HUDEP-2 (cell line): ENCODE measurements around the gene PLEKHA3.

ENCODE experiments used
- DNase-seq, 76 experiments: peaks; one replicate each; lab custom pipeline; 2025; ENCODE audit not compliant: unreplicated experiment in 76 of 76; lab: John Stamatoyannopoulos, UW

Gene PLEKHA3

DNA sequence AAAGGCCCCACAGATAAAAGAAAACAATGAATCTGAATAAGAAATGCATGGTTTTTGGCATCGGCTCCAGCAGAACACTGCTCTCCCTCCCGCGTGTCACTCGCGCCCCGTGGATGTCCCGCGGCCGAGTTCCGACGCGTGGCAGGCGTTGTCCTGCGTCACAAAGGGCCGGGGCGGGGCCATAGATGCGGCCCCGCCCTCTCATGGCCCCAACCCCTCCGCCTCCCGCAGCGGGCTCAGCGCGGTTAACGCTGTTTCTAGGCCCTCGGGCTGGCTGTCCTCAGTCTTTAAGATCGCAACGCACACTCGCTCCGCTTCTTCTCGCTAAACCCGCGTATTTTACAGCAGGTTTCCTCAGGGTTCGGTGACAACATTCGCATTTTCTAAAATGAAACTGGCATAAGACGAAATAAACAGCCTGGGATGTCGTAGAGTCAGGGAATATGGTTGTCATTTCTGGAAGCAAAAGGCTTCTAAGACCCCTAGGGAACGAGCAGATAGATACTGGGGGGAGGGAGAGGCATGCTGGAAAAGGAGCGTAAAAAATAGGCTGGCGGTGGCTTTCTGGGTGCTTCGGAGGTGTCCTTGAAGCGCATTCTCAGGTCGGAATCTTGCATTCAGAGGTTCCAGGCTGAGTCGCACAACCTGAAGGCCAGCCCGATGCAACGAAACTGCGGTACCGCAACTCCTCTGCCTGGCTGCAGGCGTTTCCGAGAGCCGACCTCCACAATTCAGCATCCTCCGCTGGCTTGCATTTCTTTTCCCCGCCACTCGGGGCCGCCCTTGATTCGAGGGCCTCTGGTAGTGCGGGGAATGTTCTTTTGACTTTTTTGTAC is 1.6 kb upstream of the PLEKHA3 start, which contains the start of gene FKBP7:
Gene FKBP7 (minus strand): TSS at position 162 of the 836 bp plus-strand sequence. CDS start 101 bp downstream, at position 61.
- DNase-seq = peak in 72 of 76 experiments; percentile 3 to 81 (median 64)

DNA sequence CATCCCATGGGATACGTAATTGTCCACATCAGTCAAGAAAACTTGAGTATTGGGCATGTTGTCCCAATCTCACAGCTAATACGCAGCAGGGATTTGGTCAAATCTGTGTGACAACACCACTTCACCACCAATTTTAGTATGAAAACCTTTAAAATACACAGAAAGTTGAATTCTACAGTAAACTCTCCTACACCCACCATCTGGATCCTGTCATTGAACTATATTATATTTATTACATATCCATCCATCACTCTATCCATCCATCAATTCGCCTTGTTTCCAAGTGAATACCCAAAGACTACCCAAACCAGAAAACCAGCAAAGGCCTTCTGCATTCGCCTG is 1.0 kb upstream of the PLEKHA3 start:
- no peak for DNase-seq

DNA sequence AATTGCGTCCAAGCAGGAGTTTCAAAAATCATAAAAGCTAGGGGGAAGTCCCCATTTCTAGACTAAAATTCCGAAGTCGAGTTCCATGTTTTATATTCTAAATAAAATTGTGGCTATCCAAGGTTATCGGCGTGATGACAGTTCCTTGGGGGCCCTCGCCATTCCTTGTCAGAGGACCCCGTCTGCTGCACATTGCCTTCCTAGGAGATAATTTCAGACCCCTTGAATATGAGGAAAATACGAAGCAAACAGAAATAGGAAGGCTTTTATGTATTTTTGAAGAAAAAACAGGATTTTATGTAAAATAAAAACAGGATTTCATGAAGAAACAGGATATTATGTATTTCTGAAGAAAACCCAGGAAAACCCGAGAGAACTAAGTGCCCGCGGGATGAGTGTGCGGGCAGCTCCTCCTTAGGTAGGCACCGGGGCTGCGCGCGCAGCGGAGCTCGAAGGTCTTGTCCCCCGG is 465 bp upstream of the PLEKHA3 start:
- no peak for DNase-seq

DNA sequence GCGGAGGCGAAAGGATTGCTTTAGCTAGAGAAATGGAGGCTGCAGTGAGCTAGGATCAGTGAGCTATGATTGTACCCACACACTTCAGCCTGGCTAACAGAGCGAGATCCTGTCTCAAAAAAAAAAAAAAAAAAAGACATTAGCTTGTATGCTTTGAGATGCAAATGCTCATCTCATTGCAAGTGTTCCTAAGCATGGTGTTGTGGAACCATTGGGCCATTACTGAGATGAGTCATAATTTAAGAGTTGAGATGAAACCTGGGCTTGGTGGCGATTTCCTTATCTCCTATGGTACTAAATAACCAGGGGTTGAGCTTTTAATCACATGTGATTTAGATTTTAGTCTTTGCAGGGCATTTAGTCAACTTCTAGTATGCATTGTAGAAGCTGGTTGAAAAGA is 2.2 kb downstream of the PLEKHA3 start:
- DNase-seq = peak in 4 of 76 experiments; percentile 5 to 28 (median 20)

DNA sequence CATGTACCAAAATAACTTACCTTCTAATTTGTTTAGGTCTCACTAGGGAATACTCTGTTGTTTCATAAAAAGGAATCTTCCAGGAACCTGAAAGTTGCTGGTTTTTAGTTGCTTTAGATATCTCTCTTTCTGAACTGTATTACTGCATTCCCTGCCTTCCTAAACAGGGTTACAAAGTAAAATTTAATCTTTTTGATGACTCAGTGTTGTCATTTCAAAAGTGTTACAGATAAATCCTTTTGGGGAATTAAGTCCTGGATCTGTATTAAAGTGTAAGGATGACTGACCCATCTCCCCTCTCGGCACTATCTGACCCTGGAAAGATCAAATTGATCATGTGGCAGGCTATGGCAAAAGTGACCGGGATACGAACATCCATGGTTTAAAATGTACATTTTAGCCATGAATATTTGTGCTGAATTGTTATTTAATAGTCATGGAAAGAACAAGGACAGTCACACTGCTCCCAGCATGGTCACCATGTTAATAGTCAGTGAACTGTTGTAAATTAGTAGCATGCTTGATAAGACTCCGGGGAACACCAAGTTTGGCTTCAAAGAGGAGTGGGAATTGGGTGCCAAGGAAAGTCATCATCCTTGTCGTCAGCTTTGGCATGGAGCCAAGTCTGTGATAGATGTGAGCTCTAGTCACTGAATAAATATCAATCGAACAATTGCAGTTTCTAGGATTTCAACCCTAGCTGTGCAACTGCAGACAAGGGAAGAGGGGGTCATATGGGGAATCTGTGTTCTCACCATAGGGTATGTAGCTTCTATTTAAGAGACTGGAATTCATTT is 4.2 kb downstream of the PLEKHA3 start:
- DNase-seq = peak in 2 of 76 experiments; percentile 6 to 15

DNA sequence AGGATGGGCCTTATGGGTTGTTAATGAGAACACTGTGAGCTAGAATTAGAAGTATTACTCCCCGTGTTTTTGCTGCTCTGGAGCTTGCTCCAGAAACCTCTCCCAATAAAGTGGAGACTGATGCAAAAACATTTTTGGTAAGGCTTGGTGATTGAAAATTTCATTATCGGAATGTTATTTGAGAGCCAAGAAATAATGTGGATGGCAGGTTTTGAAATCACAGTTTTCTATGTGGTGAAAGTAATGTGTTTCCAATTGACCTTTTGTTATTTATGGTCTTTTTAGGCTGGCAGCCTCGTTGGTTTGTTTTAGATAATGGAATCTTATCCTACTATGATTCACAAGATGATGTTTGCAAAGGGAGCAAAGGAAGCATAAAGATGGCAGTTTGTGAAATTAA is 5.1 kb downstream of the PLEKHA3 start:
- DNase-seq = no peak

DNA sequence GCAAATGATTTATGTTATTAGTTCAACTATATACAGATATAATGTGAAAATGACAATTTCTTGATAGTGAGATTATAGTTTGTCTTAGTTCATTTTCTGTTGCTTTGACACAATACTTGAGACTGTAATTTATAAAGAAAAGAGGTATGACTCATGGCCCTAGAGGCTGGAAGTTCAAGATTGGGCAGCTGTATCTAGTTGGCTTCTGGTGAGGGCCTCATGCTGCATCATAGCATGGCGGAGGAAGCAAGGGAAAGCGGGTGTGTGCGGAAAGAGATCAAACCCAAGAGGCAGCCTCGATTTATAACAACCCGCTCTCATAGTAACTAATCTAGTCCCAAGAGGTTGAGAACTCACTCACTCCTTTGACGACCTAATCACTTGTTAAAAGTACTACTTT is 11.4 kb downstream of the PLEKHA3 start:
- DNase-seq = peak in 2 of 76 experiments; percentile 4 to 12

DNA sequence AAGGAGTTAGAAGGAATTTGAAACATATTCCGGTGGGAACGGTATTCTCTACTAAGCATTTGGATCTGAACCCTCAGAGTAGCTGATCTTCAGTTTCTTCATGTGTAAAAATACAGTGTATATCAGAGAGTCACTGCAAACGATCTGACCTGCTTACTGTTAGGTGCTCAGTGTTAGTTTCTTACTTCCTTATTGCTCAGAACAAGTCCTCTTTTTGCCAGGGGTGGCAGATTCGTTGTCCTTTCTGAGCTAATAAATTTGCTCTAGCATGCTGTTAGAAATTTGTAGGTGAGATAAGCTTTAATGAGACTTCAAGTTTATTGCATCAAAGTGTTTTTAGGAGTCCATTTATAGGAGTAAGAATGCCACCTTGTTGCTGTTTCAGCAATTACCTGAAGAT is 15.8 kb downstream of the PLEKHA3 start:
- DNase-seq = no peak

DNA sequence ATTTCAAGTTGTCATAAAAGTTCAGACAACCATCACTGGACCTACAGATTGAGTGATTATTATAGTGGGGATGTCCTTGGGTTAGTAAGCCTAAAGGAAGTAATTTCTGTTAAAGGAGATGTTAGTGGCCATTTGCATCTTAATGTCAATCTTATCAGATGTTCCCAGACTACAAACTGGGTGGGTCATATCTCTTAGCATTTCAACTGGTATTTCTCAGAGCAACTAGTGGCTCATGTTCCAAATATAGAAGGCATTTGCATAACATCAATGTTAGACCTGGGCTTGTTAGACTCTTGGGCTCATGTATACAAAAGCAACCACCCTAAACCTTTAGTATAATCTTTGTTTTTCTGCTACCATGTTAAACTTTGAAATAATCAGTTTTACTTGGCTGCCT is 17.9 kb downstream of the PLEKHA3 start:
- peak in 25 of 76 experiments; percentile 7 to 68 (median 44) for DNase-seq

DNA sequence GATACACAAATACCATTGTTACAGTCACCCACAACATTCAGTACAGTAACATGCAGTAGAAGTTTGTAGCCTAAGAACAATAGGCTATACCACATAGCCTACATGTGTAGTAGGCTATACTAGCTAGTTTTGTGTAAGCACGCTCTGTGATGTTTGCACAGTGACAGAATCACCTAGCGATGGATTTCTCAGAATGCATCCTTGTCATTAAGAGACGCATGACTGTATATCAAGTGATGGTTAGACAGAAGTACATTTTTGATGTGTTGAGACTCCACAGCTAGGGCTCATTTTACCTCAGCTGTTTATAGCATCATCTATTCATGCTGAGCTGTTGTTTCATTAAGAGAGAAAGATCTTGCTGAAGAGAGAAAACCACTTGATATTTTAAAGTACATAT is 19.4 kb downstream of the PLEKHA3 start:
- DNase-seq = no peak

DNA sequence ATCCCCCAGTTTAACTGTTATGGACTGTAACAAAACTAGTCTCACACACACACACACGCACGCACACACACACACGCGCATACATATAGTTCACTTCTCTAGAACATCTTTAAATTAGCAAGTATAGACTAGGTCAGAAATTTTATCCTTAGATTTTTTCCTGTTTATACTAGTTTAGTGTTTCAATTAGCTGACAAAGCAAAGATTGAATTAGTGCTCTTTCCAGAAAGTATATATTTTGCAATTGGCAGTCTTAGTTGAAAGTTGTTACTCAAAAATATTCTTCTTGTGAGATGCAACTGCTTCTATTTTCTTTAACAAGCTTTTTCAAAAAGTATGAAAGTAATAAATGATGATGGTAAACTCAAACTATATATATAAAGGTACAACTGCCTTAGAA is 22.5 kb downstream of the PLEKHA3 start:
- DNase-seq = no peak

DNA sequence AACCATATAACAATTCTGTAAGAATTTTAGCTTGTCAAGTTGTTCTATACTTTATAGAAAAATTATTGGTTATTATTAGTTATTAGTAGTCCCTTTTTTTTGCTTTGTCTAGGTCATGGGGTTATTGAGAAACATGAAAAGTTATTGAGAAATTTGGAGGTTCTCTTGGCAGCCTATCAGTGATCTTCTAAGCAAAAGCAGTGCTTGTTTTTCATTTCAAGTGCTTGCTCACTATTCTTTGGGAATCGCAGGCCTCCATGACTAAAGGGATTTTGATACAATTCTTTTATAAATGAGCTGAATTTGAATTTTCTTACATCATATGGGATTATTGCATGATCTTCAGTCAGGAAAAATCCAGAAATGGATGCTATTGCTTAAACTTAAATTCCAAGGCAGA is 25.8 kb downstream of the PLEKHA3 start:
- no peak for DNase-seq

DNA sequence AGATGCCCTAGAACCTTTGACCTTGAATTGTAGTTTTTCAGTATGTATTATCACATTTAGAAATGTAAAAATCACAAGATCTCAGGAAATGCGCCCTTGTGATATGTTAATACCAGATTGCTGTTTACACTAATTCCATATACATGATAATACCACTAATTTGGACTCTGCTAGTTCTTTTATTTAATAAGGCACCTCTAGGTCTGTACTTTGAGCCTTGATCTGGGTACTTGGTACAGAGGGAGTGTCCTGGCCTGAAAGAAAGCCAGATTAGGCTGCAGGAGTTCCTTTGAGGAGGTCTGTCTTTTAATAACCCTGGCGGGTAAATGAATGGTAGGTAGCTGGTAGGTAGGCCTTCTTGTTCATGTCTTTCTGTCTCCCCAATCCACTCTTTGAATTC is 26.3 kb downstream of the PLEKHA3 start:
- no peak for DNase-seq

DNA sequence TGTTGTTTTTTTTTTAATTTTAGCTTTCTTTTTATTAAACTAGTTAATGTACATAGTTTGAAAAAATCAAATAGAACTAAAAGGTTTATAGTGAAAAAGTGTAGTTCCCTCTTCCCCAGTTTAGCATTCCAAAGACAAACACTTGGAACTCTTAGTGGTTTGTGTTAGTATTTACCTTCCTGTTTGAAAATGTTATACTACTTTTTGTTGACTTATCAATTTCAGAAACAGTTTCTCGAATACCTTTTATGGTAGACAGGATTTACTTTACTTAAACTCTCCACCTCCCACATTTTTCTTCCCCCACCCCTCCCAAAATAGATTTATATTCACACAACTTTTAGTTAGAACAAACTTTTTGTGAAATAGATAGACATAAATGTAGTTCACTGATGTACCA is 26.7 kb downstream of the PLEKHA3 start:
- DNase-seq = no peak

DNA sequence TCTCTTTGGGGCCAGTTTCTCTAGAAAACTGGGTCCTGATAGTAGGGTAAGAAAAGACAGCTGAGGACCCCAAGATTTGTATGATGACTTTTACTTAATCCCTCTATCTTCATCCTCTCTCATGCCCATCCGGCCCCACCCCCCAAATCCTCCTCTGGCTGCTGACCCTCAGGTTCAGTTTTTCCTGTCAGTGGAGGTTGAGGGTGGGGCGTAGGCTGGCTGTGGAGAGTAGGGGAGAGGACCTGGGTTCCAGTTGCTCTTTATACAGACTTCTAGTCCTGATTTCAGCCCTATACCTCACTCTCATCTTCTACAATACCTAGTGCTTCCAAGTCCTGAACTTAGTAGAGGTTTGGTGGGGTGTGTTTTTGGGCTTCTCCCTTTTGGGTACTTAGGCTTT is 28.4 kb downstream of the PLEKHA3 start:
- DNase-seq = no peak

DNA sequence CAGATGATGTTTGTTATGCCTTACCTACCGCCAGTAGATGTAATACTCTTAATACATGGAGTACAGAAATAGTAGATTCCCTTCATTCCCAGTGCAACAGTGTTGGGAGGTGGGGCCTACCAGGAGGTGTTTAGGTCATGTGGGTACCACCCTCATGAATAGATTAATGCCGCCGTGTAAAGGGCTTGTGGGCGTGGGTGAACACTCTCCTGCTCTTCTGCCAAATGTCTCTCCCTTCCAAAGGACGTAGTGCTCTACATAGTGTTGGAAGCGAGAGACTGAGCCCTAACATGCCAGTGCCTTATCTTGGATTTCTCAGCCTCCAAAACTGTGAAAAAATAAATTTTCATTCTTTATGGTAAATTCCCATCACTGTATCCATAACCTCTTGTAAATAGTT is 30.1 kb downstream of the PLEKHA3 start:
- no peak for DNase-seq

DNA sequence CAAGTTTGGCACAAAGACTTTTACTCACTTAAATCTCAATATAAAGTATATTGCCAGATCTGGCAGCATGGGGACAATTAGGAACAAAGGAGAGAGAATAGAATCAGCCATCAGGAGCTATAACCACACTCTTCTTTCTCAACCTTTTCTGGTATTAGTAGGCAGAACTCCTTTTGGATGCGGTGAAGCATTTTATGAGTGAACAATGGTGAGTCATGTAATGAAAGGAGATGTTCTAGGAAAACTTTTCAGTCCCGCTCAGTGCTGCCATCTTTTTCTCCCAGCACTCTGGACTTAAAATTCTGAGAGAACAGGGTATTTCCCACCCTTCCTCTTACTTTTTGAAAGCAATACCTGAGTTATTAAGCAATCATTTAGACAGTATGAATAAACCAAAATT is 32.2 kb downstream of the PLEKHA3 start:
- DNase-seq = no peak

DNA sequence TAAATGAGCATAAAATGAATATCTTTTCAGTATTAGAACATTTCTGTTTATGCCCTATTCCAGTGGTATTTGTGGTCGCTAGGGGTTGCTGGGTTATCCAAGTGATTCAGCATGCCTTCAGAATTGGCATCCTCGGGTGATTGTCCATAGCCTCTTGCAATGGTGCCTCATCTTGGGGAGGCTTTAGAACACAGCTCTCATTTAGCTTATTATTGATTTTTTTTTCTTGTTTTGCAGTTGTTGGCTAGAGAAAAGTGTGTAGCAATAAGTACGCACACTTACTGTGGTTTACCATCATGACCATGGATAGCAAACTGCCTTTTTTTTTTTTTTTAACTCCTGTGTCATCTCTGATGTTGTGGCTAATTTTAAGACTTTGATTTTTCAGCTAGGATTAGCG is 33.6 kb downstream of the PLEKHA3 start:
- DNase-seq = no peak

DNA sequence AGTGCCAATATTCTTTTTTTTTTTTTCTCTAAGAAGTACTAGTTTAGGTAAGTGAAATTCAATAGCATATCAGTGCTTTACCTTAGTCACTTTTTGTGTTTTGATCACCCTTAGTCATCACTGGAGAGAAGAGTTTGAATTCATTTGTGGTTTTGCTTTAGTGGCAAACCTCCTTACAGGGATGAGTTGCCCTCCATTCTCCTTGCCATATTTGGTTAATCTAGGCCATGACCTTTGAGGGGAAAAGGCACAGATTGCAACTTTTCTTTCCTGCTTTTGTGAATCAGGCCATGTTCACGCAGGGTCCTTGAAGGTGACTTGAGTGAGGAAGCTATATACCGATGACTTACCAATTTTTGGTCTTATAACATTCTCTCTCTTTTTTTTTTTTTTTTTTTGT is 34.4 kb downstream of the PLEKHA3 start:
- DNase-seq = no peak

DNA sequence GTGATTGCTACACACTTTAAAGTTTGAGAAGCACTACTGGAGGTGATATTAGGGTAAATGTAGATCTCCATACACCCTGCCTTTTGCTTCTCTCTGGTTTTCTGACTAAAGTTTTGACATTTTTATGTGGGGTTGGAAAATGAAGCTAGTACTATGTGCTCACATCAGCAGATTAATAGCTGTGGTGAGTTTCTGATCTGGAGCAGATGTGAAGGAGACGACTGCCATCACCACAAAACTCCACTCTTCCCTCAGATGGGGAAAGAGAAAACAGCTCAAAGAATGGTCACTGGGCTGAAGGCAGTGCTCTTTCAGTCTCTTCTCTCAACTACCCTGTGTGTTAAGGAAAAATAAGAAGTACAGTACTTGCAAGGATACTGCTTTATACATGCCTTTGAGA is 37.2 kb downstream of the PLEKHA3 start:
- no peak for DNase-seq

DNA sequence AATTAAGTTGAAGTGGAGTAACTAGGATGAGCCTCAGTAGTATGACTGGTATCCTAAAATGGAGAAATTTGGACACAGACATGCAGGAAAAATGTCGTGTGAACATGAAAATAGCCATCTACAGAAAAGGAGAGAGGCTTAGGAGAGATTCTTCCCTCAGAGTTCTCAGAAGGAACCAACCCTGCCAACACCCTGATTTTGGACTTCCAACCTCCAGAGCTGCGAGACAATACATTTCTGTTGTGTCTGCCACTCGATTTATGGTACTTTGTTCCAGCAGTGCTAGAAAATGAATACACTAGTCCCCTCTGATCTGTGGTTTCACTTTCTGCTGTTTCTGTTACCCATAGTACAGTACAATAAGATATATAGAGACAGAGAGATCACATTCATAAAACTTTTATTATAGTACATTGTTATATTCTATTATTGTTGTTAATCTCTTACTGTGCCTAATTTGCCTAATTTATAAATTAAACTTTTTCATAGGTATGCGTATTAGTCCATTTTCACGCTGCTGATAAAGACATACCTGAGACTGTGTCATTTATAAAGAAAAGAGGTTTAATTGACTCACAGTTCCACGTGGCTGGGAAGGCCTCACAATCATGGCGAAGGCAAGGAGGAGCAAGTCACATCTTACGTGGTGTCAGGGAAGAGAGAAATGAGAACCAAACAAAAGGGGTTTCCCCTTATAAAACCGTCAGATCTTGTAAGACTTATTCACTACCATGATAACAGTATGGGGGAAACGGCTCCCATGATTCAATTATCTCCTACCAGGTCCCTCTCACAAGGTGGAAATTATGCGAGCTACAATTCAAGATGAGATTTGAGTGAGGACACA is 41.3 kb downstream of the PLEKHA3 start:
- no peak for DNase-seq
